HG02870 (cell line): ENCODE results near the gene FAM107B.

ENCODE experiments used
- ATAC-seq: cut with Tn5 transposase; IDR thresholded peaks from one replicate; pipeline ENCODE4 v1.9.1; 2021; ENCODE audit warnings: mild to moderate bottlenecking, moderate library complexity; ENCODE audit not compliant: unreplicated experiment

Gene FAM107B

DNA sequence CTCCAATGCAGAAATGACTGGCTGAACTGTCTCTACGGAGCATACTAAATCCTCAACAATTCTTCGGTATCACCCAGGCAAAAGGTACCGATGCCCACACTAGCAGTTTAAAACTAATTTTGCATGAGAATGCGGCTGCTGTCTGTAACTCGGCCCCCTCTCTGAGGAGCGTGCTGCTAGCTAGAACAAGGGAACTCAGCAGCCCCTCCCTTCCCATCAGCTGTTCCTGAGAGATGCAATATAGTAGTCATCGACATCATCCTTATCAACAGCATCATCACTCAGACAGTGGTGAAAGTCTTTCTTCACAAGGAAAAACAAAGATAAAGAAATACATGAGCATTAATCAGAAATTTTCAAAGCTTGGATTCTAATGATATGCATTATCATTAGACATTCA is 254.9 kb downstream of the FAM107B start:
- no peak for ATAC-seq

DNA sequence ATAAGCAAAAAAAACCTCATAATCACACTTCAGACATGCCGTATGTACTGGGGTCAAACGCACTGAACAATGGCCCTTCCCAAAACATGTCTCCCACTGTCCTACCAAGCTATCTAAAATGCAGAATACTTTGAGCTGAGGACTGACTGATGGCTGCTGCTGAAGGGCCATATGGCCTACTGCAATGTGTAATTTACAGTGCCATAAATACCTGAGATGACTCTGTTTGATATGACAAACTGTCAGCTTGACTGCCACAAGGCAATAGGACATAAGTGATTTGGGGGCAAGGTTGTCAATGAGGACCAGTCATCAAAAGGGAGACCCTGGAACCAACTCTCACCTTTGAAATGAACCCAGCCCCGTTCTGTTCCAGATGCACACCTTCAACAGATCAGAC is 256.5 kb downstream of the FAM107B start:
- no peak for ATAC-seq

- no peak for ATAC-seq
Measured at GRCh38 chr10:14513123-14513522, 261.6 kb downstream of the FAM107B start.

GRCh38 chr10:14510346-14510745 is 264.4 kb downstream of the FAM107B start:
- ATAC-seq, result no peak

GRCh38 chr10:14508725-14509124 is 266.0 kb downstream of the FAM107B start:
- ATAC-seq, result no peak

DNA sequence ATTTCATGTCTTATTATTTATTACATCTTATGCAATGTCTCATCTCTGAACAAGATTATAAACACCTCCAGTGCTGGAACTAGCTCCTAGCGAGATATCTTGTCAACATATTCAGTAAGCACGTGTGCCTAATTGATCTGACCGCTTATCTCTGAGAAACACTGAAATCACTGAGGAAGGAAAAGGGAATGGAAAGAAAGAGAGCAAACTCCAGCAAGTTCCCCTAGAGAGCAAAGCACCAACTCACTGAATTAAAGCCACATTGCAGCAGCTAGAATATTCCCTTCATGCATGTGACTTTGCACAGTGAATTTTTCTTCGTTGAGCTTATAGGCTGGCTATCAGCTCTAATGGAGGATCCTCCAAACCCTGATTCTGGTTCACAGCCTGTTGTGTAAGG is 266.9 kb downstream of the FAM107B start:
- ATAC-seq, result no peak

DNA sequence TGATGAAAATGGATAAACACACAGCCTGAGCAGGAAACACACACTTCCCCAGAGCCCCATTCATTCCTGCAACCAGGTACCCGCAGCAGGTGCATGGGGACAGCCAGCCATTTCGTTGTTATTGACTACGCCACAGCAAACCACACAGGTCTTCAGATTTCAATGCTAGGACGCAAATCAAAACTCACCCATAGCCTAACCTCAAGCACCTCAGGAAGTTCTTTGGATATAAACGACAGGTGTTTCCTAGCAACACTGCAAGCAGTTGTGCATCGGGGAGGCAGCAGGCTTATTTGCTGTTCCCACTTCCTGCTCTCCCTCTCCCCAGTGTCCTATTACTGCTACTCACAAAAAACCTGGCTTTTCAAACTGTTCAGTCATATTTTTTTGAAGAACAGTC is 267.5 kb downstream of the FAM107B start:
- ATAC-seq, result peak; percentile 81

GRCh38 chr10:14502431-14502830 is 272.3 kb downstream of the FAM107B start:
- no peak for ATAC-seq

DNA sequence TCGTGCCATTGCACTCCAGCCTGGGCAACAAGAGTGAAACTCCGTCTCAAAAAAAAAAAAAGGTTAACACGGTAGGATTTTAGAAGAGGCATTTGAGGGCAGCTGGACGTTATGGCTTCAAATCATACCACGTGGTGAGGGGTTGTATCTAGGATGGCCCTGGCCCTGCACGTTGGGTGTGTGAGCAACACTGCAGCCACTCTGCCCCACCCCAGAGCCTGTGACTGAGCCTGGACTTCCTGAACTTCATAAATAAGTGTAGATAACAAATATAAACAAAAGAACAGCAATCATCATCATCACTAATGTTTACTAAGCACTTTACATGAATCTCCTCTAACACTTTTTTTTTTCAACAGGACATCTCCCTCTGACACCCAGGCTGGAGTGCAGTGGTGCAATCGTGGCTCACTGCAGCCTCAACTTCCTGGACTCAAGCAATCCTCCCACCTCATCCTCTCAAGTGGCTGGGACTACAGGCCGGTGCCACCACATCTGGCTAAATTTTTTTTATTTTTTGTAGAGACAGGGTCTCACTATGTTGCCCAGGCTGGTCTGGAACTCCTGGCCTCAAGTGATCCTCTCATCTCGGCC is 274.4 kb downstream of the FAM107B start:
- ATAC-seq, result no peak

DNA sequence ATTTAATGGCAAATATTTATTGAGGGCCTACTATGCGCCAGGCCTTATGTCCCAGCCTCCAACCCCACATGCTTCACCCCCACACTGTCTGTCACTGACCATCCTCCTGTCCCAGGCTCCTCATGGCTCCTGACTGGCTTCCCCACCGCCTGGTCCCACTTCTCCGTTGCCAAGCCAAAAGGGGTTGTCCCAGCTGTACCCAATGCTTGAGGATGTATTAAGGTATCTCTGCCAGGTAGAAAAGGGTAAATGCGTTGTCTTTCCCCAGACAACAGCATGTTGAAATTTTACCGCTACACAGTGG is 275.1 kb downstream of the FAM107B start:
- ATAC-seq, result no peak

- ATAC-seq, result no peak
Measured at GRCh38 chr10:14498326-14498725, 276.4 kb downstream of the FAM107B start.

- ATAC-seq, result no peak
Measured at GRCh38 chr10:14491811-14492210, 282.9 kb downstream of the FAM107B start.

GRCh38 chr10:14489522-14490177 is 285.0 kb downstream of the FAM107B start:
- no peak for ATAC-seq

GRCh38 chr10:14487488-14487883 is 287.2 kb downstream of the FAM107B start:
- no peak for ATAC-seq

DNA sequence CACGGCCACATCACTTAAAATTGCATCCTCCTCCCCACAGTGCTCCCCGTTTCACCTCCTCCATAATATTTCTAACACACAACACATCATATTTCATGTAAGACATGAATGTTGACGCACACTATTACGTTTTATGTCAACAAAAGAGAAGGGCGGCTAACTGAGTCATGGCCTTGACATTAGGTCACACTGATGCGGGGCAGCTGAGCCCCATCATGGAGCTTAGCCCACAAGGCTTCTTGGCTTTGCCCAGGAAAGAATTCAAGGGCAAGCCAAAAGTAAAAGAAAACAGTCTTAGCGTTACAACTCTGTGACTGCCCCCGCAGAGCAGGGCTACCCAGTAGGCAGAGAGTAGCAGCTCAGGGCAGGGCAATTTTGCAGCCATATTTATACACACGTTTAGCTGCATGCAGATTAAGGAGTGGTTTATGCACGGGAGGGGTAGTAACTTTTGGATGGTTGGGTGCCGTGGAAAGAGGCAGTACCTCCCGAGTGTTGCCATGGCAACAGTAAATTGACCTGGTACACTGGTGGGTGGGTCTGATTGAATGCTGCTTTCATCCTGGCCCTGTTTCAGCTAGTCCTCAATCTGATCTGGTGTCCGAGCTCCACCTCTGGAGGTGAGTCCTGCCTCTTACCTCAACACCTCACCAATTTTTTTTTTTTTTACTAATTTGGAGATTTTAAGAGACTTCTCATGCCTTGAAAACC is 287.8 kb downstream of the FAM107B start:
- no peak for ATAC-seq

GRCh38 chr10:14485986-14486385 is 288.7 kb downstream of the FAM107B start:
- no peak for ATAC-seq

DNA sequence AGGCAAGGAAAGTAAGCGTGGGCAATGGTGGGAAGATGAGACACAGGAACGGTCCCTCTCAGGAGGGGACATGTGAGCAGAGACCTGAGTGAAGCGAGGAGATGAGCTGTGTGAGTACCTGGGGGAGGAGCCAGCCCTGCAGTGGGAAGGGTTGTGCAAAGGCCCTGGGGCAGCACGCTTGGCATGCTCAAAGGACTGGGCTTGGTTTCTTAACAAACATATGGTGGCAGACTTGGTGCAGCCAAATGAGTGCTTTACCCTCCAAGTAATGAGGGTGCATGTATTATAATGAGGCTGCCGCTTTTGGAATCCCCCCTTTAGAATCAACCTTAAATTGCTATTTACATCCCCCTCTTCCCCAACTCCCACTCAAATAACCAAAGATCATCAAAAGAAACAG is 291.3 kb downstream of the FAM107B start:
- ATAC-seq, result no peak

- no peak for ATAC-seq
Measured at GRCh38 chr10:14481752-14482151, 292.9 kb downstream of the FAM107B start.

GRCh38 chr10:14481014-14481413 is 293.7 kb downstream of the FAM107B start:
- ATAC-seq, result no peak

- ATAC-seq, result no peak
Measured at GRCh38 chr10:14478604-14479003, 296.1 kb downstream of the FAM107B start.

DNA sequence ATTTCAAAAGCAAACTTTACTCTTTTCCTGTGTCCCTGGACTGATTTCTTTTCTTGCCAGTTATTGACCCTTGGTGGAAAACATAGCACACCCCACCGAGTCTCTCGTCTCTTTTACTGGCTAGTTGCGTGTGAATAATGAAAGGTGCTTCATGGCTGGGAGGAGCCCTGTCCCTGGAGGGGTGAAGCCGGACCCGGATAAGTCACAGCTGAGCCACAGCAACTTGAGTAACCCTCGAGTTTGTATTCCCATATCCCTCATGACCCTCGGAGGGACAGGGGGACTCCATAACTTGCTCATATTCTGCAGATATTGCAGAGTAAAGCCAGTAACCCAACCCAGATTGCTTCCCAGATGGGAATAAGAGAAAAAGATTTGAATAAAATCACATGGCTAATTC is 296.5 kb downstream of the FAM107B start:
- ATAC-seq, result no peak

DNA sequence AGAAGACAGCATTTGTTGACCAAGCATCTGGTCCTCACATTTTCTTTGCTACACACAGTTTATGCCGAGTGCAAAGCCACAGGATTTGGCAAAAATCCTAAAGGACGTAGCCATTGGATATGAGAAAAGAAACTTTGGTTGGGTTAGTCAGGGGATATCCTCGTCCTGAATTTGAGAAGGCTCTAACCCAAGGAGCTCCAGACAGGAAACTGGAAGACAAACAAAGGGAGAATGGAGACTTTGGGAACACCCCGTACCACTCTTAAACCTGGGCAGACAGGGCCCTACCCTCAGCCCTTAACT is 297.3 kb downstream of the FAM107B start:
- no peak for ATAC-seq
